Calu3 (cell line): ENCODE measurements around the gene HMCN2. TPM values are rescaled to one million over a fixed set of nuclear protein-coding genes. Genes with fewer than 3 reads are reported as not detected.

ENCODE experiments used
- BruUV-seq: library from RNA; stranded (reverse); fragments of 400-500 nt; replicated peaks from 2 replicates; lab custom pipeline; 2021; lab: Mats Ljungman, UMichigan
- CTCF ChIA-PET: fragments of 300-600 bp; sonication (Branson Sonifier 250); formaldehyde crosslinking; loops from one replicate; lab custom pipeline; 2022; ENCODE audit warnings: antibody characterized with exemption; lab: Charles Lee
- DNase-seq: peaks from one replicate; pipeline ENCODE4 v3.0.0; 2022
- H3K27ac Mint-ChIP-seq: one replicate; pipeline ENCODE4 v1.8.0; 2022; ENCODE audit warnings: mixed read lengths; ENCODE audit not compliant: unreplicated experiment
- H3K27me3 Mint-ChIP-seq: one replicate; pipeline ENCODE4 v1.8.0; 2022; ENCODE audit warnings: mixed read lengths; ENCODE audit not compliant: unreplicated experiment
- H3K36me3 Mint-ChIP-seq: one replicate; pipeline ENCODE4 v1.8.0; 2022; ENCODE audit warnings: mild to moderate bottlenecking, moderate library complexity, mixed read lengths; ENCODE audit not compliant: insufficient read depth, unreplicated experiment
- H3K4me1 Mint-ChIP-seq: one replicate; pipeline ENCODE4 v1.8.0; 2022; ENCODE audit warnings: mild to moderate bottlenecking, low read depth, mixed read lengths; ENCODE audit not compliant: unreplicated experiment
- H3K4me3 Mint-ChIP-seq: one replicate; pipeline ENCODE4 v1.8.0; 2022; ENCODE audit warnings: mild to moderate bottlenecking, low read depth, moderate library complexity, mixed read lengths; ENCODE audit not compliant: unreplicated experiment
- H3K9me3 Mint-ChIP-seq: one replicate; pipeline ENCODE4 v1.8.0; 2022; ENCODE audit warnings: low read depth, mixed read lengths; ENCODE audit not compliant: unreplicated experiment
- intact Hi-C: fragments of 100-400 bp; cut with micrococcal nuclease; formaldehyde crosslinking; loops from one replicate; pipeline ENCODE4 v1.10.0; 2022; ENCODE audit not compliant: unreplicated experiment
- total RNA-seq: library from RNA; stranded (reverse); gene quantifications from 2 replicates; pipeline ENCODE4 v1.2.3, GENCODE V29; 2022
- TF ChIP-seq, protein P1 (sequence below): fragments of 200-600 bp; IDR thresholded peaks from one replicate; pipeline ENCODE4 v1.8.0; 2022; ENCODE audit warnings: antibody characterized with exemption; ENCODE audit not compliant: unreplicated experiment

The HMCN2 gene
- total RNA-seq, 1 experiment from 2014 or later = not detected

DNA sequence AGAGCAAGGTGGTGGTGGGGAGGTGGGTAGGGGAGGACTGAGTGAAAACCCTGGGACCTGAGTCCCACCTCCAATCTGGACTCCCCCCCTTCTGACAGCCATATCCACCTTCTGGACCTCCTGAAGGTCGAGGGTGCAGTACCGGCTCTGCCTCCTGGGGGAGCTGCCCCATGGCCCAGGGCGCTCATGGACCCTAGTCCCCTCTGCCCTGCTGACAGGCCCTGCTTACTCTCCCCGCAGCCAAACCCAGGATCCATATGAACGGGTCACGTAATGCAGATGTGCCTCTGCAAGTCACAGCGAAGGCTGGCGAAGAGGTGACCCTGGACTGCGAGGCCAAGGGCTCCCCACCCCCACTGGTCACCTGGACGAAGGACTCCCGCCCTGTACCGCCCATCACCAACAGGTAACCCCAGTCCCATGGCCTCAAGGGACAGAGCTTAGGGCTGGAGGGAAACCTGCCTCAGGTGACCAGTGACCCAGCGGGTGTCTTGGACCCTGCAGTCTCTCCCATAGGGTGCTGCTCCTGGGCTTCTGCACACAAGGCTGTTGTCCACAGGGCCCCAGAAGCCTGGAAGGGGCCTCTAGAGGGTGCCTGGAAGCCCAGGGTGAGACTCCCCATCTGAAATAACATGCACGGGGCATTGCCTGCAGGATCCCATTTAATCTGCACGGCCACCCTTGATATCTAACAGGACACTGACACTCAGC is 61.7 kb downstream of the HMCN2 start:
- TF ChIP-seq, protein P1, sequence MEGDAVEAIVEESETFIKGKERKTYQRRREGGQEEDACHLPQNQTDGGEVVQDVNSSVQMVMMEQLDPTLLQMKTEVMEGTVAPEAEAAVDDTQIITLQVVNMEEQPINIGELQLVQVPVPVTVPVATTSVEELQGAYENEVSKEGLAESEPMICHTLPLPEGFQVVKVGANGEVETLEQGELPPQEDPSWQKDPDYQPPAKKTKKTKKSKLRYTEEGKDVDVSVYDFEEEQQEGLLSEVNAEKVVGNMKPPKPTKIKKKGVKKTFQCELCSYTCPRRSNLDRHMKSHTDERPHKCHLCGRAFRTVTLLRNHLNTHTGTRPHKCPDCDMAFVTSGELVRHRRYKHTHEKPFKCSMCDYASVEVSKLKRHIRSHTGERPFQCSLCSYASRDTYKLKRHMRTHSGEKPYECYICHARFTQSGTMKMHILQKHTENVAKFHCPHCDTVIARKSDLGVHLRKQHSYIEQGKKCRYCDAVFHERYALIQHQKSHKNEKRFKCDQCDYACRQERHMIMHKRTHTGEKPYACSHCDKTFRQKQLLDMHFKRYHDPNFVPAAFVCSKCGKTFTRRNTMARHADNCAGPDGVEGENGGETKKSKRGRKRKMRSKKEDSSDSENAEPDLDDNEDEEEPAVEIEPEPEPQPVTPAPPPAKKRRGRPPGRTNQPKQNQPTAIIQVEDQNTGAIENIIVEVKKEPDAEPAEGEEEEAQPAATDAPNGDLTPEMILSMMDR = no peak
- Mint-ChIP-seq H3K27me3 (peaks cover 98% of the 10 kb centered on the region), H3K9me3 (no peaks in the 10 kb centered on the region), H3K4me1 (no peaks in the 10 kb centered on the region), H3K36me3 (no peaks in the 10 kb centered on the region), H3K4me3 (no peak overlapping the region), H3K27ac (no peak overlapping the region)
- no peak for DNase-seq
- intact Hi-C loops = no loop called here
- CTCF ChIA-PET = interaction anchor here (0.5 kb wide), 1 partner anchor 172 kb away, joined by 3 read pairs; no protein-coding TSS in a partner anchor
- BruUV-seq = no TSS peak

DNA sequence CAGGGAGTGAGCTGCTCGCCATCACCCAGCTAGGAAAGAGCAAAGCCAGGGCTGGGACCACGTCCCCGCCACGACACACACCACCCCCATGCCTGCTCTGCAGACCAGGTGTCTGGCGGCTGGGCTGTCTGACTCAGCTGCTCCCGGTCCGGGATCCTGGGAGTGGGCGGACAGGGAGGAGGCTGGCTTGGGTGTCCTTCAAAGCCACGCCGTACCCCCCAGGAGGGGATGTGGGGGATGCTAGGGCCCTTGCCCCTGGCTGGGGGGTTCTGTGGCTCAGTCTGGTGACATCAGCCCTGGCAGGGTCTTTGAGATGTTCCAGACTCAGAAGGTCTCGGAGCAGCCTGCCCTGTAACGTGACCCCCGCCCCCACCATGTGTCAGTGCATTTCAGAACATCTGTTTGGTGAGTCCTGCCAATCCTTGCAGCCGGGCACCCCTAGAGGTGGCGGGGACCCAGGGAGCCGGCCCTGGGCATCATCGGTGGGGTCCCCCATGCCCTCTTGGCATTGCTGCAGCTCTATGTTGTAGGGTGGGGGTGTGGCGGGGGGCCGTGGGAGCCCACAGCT is 62.3 kb downstream of the HMCN2 start:
- Mint-ChIP-seq H3K4me1 (no peaks in the 10 kb centered on the region), H3K9me3 (no peaks in the 10 kb centered on the region), H3K27me3 (peaks cover 98% of the 10 kb centered on the region), H3K36me3 (no peaks in the 10 kb centered on the region), H3K27ac (no peak overlapping the region), H3K4me3 (no peak overlapping the region)
- no peak for DNase-seq
- intact Hi-C loops = no loop called here
- no TSS peak for BruUV-seq
- CTCF ChIA-PET = interaction anchor here (0.7 kb wide), 1 partner anchor 56 kb away, joined by 6 read pairs; no protein-coding TSS in a partner anchor
- TF ChIP-seq, protein P1 = no peak

DNA sequence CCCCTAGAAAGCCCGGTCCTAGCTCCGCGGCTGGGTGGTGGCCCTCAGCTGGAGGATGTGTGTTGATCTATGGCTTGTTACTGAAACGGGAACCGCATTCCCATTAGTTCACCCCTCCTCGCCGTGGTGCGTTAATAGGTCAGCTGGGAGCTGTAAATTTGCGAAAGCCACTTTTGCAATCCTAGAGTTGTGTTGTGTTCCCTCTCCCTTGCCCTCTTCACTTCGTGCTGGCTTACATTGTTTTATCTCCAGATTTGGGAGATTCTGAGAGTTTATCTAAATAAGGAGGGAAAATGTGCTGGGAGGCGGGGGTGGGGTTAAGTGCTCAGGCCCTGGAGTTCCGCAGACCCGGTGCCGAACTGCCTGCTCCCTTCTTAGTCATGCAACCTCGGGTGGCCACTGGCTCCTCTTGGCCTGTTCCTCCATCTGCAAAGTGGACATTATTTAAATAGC is 62.8 kb downstream of the HMCN2 start:
- intact Hi-C loops = no loop called here

DNA sequence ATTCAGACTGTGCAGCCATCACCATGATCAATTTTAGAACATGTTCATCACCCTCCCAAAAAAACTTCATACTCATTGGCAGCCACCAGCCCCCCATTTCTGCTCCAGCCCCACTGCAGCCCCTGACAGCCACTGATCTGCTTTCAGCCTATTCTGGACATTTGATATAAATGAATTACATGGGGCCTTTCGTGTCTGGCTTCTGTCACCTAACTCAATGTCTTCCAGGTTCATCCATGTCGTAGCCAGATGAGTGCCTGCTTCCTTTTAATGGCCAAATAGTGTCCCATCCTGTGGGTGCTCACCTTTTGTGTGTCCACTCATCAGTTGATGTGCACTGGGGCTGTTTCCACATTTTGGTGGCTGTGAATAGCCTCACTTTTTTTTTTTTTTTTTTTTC is 63.5 kb downstream of the HMCN2 start:
- Mint-ChIP-seq H3K4me3 (no peak overlapping the region), H3K9me3 (no peaks in the 10 kb centered on the region), H3K36me3 (no peaks in the 10 kb centered on the region), H3K27me3 (peaks cover 98% of the 10 kb centered on the region), H3K4me1 (no peaks in the 10 kb centered on the region), H3K27ac (no peak overlapping the region)
- BruUV-seq = no TSS peak
- TF ChIP-seq, protein P1 = no peak
- CTCF ChIA-PET = interaction anchor here (0.7 to 0.8 kb wide), 3 partner anchors 19 to 640 kb away, joined by 4 to 6 read pairs (median 5); no protein-coding TSS in a partner anchor
- DNase-seq = no peak
- intact Hi-C loops = no loop called here

More for the DNA sequence above, 62.8 kb downstream of the HMCN2 start:
- CTCF ChIA-PET = interaction anchor here (0.7 kb wide), 1 partner anchor 56 kb away, joined by 6 read pairs; no protein-coding TSS in a partner anchor
- Mint-ChIP-seq H3K9me3 (no peaks in the 10 kb centered on the region), H3K27me3 (peaks cover 98% of the 10 kb centered on the region), H3K4me1 (no peaks in the 10 kb centered on the region), H3K4me3 (no peak overlapping the region), H3K27ac (no peak overlapping the region), H3K36me3 (no peaks in the 10 kb centered on the region)
- TF ChIP-seq, protein P1 = no peak
- DNase-seq = no peak
- BruUV-seq = no TSS peak
